ENCODE measurements around the gene ZNF543. TPM values are rescaled to one million over a fixed set of nuclear protein-coding genes. Genes with fewer than 3 reads are reported as not detected.

Gene ZNF543
- total RNA-seq, 1 donor from 2014 or later: 9.5 TPM

DNA sequence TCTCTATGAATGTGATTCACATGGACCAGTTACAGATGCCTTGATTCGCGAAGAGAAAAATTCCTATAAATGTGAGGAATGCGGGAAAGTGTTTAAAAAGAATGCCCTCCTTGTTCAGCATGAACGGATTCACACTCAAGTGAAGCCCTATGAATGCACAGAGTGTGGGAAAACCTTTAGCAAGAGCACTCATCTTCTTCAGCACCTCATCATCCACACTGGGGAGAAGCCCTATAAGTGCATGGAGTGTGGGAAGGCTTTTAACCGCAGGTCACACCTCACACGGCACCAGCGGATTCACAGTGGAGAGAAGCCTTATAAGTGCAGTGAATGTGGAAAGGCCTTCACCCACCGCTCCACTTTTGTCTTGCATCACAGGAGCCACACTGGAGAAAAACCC, 7.7 kb downstream of the ZNF543 start:
- Histone ChIP-seq H3K9ac (no peak overlapping the region), H3F3A (ENCODE audit: low read depth) (no peaks in the 10 kb centered on the region), H4K20me1 (ENCODE audit: low read depth) (no peaks in the 10 kb centered on the region), H3K4me3 (no peak overlapping the region), H3K4me2 (no peak overlapping the region), H3K27me3 (no peaks in the 10 kb centered on the region), H3K4me1 (no peaks in the 10 kb centered on the region), H3K27ac (no peak overlapping the region), H3K36me3 (no peaks in the 10 kb centered on the region), H2AFZ (replicated peaks) (no peak overlapping the region), H3K79me2 (ENCODE audit: low read depth) (peaks cover under 1% of the 10 kb centered on the region), H3K9me3 (ENCODE audit: low read depth) (no peaks in the 10 kb centered on the region)
- TF ChIP-seq, protein P1, sequence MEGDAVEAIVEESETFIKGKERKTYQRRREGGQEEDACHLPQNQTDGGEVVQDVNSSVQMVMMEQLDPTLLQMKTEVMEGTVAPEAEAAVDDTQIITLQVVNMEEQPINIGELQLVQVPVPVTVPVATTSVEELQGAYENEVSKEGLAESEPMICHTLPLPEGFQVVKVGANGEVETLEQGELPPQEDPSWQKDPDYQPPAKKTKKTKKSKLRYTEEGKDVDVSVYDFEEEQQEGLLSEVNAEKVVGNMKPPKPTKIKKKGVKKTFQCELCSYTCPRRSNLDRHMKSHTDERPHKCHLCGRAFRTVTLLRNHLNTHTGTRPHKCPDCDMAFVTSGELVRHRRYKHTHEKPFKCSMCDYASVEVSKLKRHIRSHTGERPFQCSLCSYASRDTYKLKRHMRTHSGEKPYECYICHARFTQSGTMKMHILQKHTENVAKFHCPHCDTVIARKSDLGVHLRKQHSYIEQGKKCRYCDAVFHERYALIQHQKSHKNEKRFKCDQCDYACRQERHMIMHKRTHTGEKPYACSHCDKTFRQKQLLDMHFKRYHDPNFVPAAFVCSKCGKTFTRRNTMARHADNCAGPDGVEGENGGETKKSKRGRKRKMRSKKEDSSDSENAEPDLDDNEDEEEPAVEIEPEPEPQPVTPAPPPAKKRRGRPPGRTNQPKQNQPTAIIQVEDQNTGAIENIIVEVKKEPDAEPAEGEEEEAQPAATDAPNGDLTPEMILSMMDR (IDR thresholded peaks at IDR 0.05): no peak
- TF ChIP-seq EZH2 (IDR thresholded peaks at IDR 0.05) (no peak), EZH2phosphoT487 (IDR thresholded peaks at IDR 0.05) (no peak)
- no peak for DNase-seq (ENCODE audit: low spot score)
- Mint-ChIP-seq H3K27ac (no peak overlapping the region), H3K4me3 (no peak overlapping the region), H3K27me3 (ENCODE audit: insufficient read depth, low read depth) (peaks cover 3% of the 10 kb centered on the region), H3K9me3 (no peaks in the 10 kb centered on the region), H3K36me3 (peaks cover 37% of the 10 kb centered on the region), H3K4me1 (no peaks in the 10 kb centered on the region)

GRCh38 chr19:57334191-57334590, 13.9 kb downstream of the ZNF543 start:
- Mint-ChIP-seq H3K27me3 (ENCODE audit: insufficient read depth, low read depth) (no peaks in the 10 kb centered on the region), H3K4me1 (no peaks in the 10 kb centered on the region), H3K9me3 (no peaks in the 10 kb centered on the region), H3K27ac (no peak overlapping the region), H3K4me3 (no peak overlapping the region), H3K36me3 (peaks cover 6% of the 10 kb centered on the region)
- no peaks in the 10 kb centered on the region for H3K9me3 ChIP-seq (ENCODE audit: low read depth)
- H3K9ac ChIP-seq: no peak overlapping the region
- no peak overlapping the region for H3K4me3 ChIP-seq
- H3K27me3 ChIP-seq: no peaks in the 10 kb centered on the region
- H3K79me2 ChIP-seq (ENCODE audit: low read depth): no peaks in the 10 kb centered on the region
- H2AFZ ChIP-seq (replicated peaks): no peak overlapping the region
- no peaks in the 10 kb centered on the region for H3K4me1 ChIP-seq
- TF ChIP-seq, protein P1 (IDR thresholded peaks at IDR 0.05): no peak
- TF ChIP-seq EZH2phosphoT487 (IDR thresholded peaks at IDR 0.05): no peak
- no peak for TF ChIP-seq EZH2 (IDR thresholded peaks at IDR 0.05)
- H3K27ac ChIP-seq: no peak overlapping the region
- H3F3A ChIP-seq (ENCODE audit: low read depth): no peaks in the 10 kb centered on the region
- no peaks in the 10 kb centered on the region for H4K20me1 ChIP-seq (ENCODE audit: low read depth)
- H3K36me3 ChIP-seq: no peaks in the 10 kb centered on the region
- H3K4me2 ChIP-seq: no peak overlapping the region
- DNase-seq (ENCODE audit: low spot score): no peak

GRCh38 chr19:57338877-57339276, 18.6 kb downstream of the ZNF543 start:
- Histone ChIP-seq H2AFZ (replicated peaks) (no peak overlapping the region), H3F3A (ENCODE audit: low read depth) (no peaks in the 10 kb centered on the region), H3K79me2 (ENCODE audit: low read depth) (no peaks in the 10 kb centered on the region), H3K9me3 (ENCODE audit: low read depth) (no peaks in the 10 kb centered on the region), H3K27me3 (peaks cover 18% of the 10 kb centered on the region), H3K9ac (no peak overlapping the region), H3K4me2 (no peak overlapping the region), H3K36me3 (no peaks in the 10 kb centered on the region), H3K27ac (no peak overlapping the region), H4K20me1 (ENCODE audit: low read depth) (no peaks in the 10 kb centered on the region), H3K4me3 (no peak overlapping the region), H3K4me1 (no peaks in the 10 kb centered on the region)
- Mint-ChIP-seq H3K4me3 (no peak overlapping the region), H3K27me3 (ENCODE audit: insufficient read depth, low read depth) (peaks cover 7% of the 10 kb centered on the region), H3K4me1 (no peaks in the 10 kb centered on the region), H3K36me3 (no peaks in the 10 kb centered on the region), H3K27ac (no peak overlapping the region), H3K9me3 (no peaks in the 10 kb centered on the region)
- TF ChIP-seq EZH2phosphoT487 (IDR thresholded peaks at IDR 0.05): no peak
- TF ChIP-seq EZH2 (IDR thresholded peaks at IDR 0.05): no peak
- TF ChIP-seq, protein P1 (IDR thresholded peaks at IDR 0.05): no peak
- no peak for DNase-seq (ENCODE audit: low spot score)

Measured in neural progenitor cell (in vitro differentiated cells).